H1 (cell line): Measurements from ENCODE around the gene MMP11. TPM values are rescaled to one million over a fixed set of nuclear protein-coding genes. Genes with fewer than 3 reads are reported as not detected.

ENCODE experiments used
- CTCF ChIA-PET: fragments of 300-600 bp; sonication (Branson Sonifier 250); formaldehyde crosslinking; loops from one replicate; lab custom pipeline; 2021; ENCODE audit not compliant: partially characterized antibody; lab: Charles Lee
- POLR2A ChIA-PET: fragments of 300-600 bp; sonication (Branson Sonifier 250); formaldehyde crosslinking; loops from one replicate; lab custom pipeline; 2021; ENCODE audit warnings: inconsistent platforms; ENCODE audit not compliant: partially characterized antibody; lab: Charles Lee
- DNase-seq, 2 experiments: peaks; one replicate each; pipeline versions ENCODE4 v3.0.0 to v3.0.0-alpha.2; 2010 to 2022; ENCODE audit warnings: low spot score in 2 of 2, low read depth in 1 of 2, mixed read lengths in 1 of 2
- FAIRE-seq: peaks from 2 replicates; lab custom pipeline; 2011; peaks lifted over from hg19 to GRCh38; lab: Jason Lieb, UNC
- H2AFZ ChIP-seq: 2 replicates; pipeline ENCODE4 v1.8.1; 2012; ENCODE audit warnings: low read length, inconsistent platforms
- H2AK5ac ChIP-seq: 2 replicates; pipeline ENCODE4 v1.6.1; 2013; ENCODE audit warnings: low read depth, low read length
- H2BK120ac ChIP-seq: replicated peaks from 2 replicates; pipeline ENCODE3; 2013; ENCODE audit warnings: low read depth, low read length, inconsistent platforms
- H2BK12ac ChIP-seq: 2 replicates; pipeline ENCODE4 v1.6.1; 2013; ENCODE audit warnings: low read depth, low read length
- H2BK15ac ChIP-seq: 2 replicates; pipeline ENCODE4 v1.6.1; 2013; ENCODE audit warnings: low read length
- H2BK20ac ChIP-seq: 2 replicates; pipeline ENCODE4 v1.6.1; 2013; ENCODE audit warnings: low read length
- H2BK5ac ChIP-seq: 2 replicates; pipeline ENCODE4 v1.6.1; 2013; ENCODE audit warnings: low read depth, low read length
- H3K14ac ChIP-seq: 2 replicates; pipeline ENCODE4 v1.6.1; 2013; ENCODE audit warnings: inconsistent platforms; ENCODE audit not compliant: insufficient read length
- H3K18ac ChIP-seq: 2 replicates; pipeline ENCODE4 v1.6.1; 2013; ENCODE audit warnings: low read length; ENCODE audit errors: extremely low read depth
- H3K23ac ChIP-seq: 2 replicates; pipeline ENCODE4 v1.6.1; 2013; ENCODE audit warnings: inconsistent platforms; ENCODE audit not compliant: insufficient read length
- H3K23me2 ChIP-seq: 2 replicates; pipeline ENCODE4 v1.6.1; 2013; ENCODE audit warnings: low read depth, low read length
- H3K27ac ChIP-seq: 2 replicates; pipeline ENCODE4 v1.6.1; 2011; ENCODE audit warnings: low read depth, low read length, inconsistent platforms
- H3K27me3 ChIP-seq, 4 experiments: replicated peaks in 1 of 4; 1 replicate in 1 of 4; 2 replicates in 3 of 4; pipeline versions ENCODE4 v1.6.1 to v1.8.1; 2011 to 2013; ENCODE audit warnings: low read length in 3 of 4, mild to moderate bottlenecking in 3 of 4, inconsistent platforms in 2 of 4, mixed read lengths in 2 of 4, moderate library complexity in 1 of 4; ENCODE audit not compliant: control insufficient read depth in 3 of 4, insufficient read depth in 3 of 4; ENCODE audit errors: extremely low read depth in 1 of 4
- H3K36me3 ChIP-seq, 4 experiments: 2 replicates each; pipeline versions ENCODE4 v1.6.1 to v1.8.1; 2011 to 2013; ENCODE audit warnings: mild to moderate bottlenecking in 4 of 4, low read length in 3 of 4, moderate library complexity in 2 of 4, control low read depth in 1 of 4, inconsistent platforms in 1 of 4; ENCODE audit not compliant: insufficient read depth in 4 of 4, control insufficient read depth in 2 of 4
- H3K4ac ChIP-seq: replicated peaks from 2 replicates; pipeline ENCODE3; 2013; ENCODE audit warnings: low read length, low read depth, mixed read lengths, inconsistent platforms; ENCODE audit not compliant: insufficient read length
- H3K4me1 ChIP-seq, 4 experiments: replicated peaks in 1 of 4; 1 replicate in 1 of 4; 2 replicates in 3 of 4; pipeline versions ENCODE4 v1.6.1 to v1.8.1; 2011 to 2013; ENCODE audit warnings: low read length in 3 of 4, inconsistent platforms in 2 of 4, mixed read lengths in 1 of 4; ENCODE audit not compliant: insufficient read depth in 4 of 4, control insufficient read depth in 3 of 4
- H3K4me2 ChIP-seq, 2 experiments: 2 replicates each; pipeline versions ENCODE4 v1.6.1 to v1.8.1; 2011 to 2013; ENCODE audit warnings: low read depth in 2 of 2, low read length in 2 of 2, control low read depth in 1 of 2, inconsistent platforms in 1 of 2, mild to moderate bottlenecking in 1 of 2; ENCODE audit not compliant: insufficient read depth in 1 of 2
- H3K4me3 ChIP-seq, 4 experiments: fragments of 200-600, 300-600 bp in 1 of 4; sonication (generic), shearing (Covaris generic), sonication (Bioruptor Twin) in 1 of 4; 2 replicates each; pipeline versions ENCODE4 v1.5.1 to v1.8.1; 2011 to 2016; ENCODE audit warnings: low read length in 4 of 4, low read depth in 3 of 4, control low read depth in 2 of 4, inconsistent platforms in 2 of 4, mild to moderate bottlenecking in 2 of 4, mixed read lengths in 1 of 4, moderate library complexity in 1 of 4; ENCODE audit not compliant: insufficient read depth in 2 of 4; ENCODE audit errors: extremely low read depth in 1 of 4
- H3K56ac ChIP-seq: replicated peaks from 2 replicates; pipeline ENCODE3; 2013; ENCODE audit warnings: low read depth, mild to moderate bottlenecking, mixed read lengths, low read length, inconsistent platforms; ENCODE audit not compliant: insufficient read length
- H3K79me1 ChIP-seq: 2 replicates; pipeline ENCODE4 v1.6.1; 2013; ENCODE audit warnings: low read depth, low read length, control low read depth
- H3K79me2 ChIP-seq, 2 experiments: 2 replicates each; pipeline versions ENCODE4 v1.6.1 to v1.8.1; 2012 to 2013; ENCODE audit warnings: low read length in 2 of 2, mild to moderate bottlenecking in 2 of 2, inconsistent platforms in 1 of 2; ENCODE audit not compliant: insufficient read depth in 2 of 2, control insufficient read depth in 1 of 2
- H3K9ac ChIP-seq, 4 experiments: replicated peaks in 1 of 4; 1 replicate in 1 of 4; 2 replicates in 3 of 4; pipeline versions ENCODE4 v1.6.1 to v1.8.1; 2011 to 2013; ENCODE audit warnings: low read depth in 3 of 4, low read length in 3 of 4, control low read depth in 2 of 4, mild to moderate bottlenecking in 2 of 4, moderate library complexity in 2 of 4, inconsistent platforms in 1 of 4; ENCODE audit errors: extremely low read depth in 1 of 4
- H3K9me3 ChIP-seq, 2 experiments: 2 replicates each; pipeline versions ENCODE4 v1.6.1 to v1.8.1; 2012 to 2013; ENCODE audit warnings: mild to moderate bottlenecking in 2 of 2, moderate library complexity in 2 of 2, control low read depth in 1 of 2, inconsistent platforms in 1 of 2, low read depth in 1 of 2, low read length in 1 of 2, mixed read lengths in 1 of 2; ENCODE audit not compliant: insufficient read depth in 2 of 2
- H4K20me1 ChIP-seq, 2 experiments: replicated peaks in 1 of 2; 2 replicates each; pipeline versions ENCODE3 to v1.8.1; 2011 to 2013; ENCODE audit warnings: inconsistent platforms in 2 of 2, low read length in 2 of 2, mild to moderate bottlenecking in 1 of 2; ENCODE audit not compliant: insufficient read depth in 2 of 2, control insufficient read depth in 1 of 2
- H4K5ac ChIP-seq: 2 replicates; pipeline ENCODE4 v1.6.1; 2013; ENCODE audit warnings: low read length, low read depth, mixed read lengths, inconsistent platforms; ENCODE audit not compliant: insufficient read length
- H4K8ac ChIP-seq: 2 replicates; pipeline ENCODE4 v1.8.0; 2013; ENCODE audit warnings: mild to moderate bottlenecking, moderate library complexity, low read length, inconsistent platforms; ENCODE audit not compliant: insufficient read depth; ENCODE audit errors: extremely low read depth
- H4K91ac ChIP-seq: replicated peaks from 2 replicates; pipeline ENCODE3; 2013; ENCODE audit warnings: low read length, mixed read lengths, inconsistent platforms; ENCODE audit not compliant: insufficient read length
- BCL11A ChIP-seq, 2 experiments: IDR thresholded peaks; one replicate each; pipeline ENCODE4 v1.6.1; 2011; ENCODE audit warnings: low read depth in 2 of 2, low read length in 2 of 2, mild to moderate bottlenecking in 2 of 2
- BRCA1 ChIP-seq: IDR thresholded peaks from 2 replicates; pipeline ENCODE4 v1.6.1; 2012; ENCODE audit warnings: low read depth, low read length, improper control_type of control experiment
- CEBPB ChIP-seq: IDR thresholded peaks from 2 replicates; pipeline ENCODE4 v1.6.1; 2012; ENCODE audit warnings: low read depth, low read length
- CHD2 ChIP-seq: IDR thresholded peaks from 2 replicates; pipeline ENCODE4 v1.6.1; 2012; ENCODE audit warnings: low read length, improper control_type of control experiment
- CREB1 ChIP-seq: IDR thresholded peaks from 2 replicates; pipeline ENCODE4 v1.6.1; 2012; ENCODE audit warnings: inconsistent platforms
- NANOG ChIP-seq: IDR thresholded peaks from 2 replicates; pipeline ENCODE4 v1.6.1; 2011; ENCODE audit warnings: low read length, low read depth, mild to moderate bottlenecking, inconsistent platforms; ENCODE audit not compliant: insufficient read depth, poor library complexity, severe bottlenecking
- PHF8 ChIP-seq: fragments of 200-600 bp; sonication (generic); conservative IDR thresholded peaks from 2 replicates; pipeline ENCODE4 v1.7.1; 2012; ENCODE audit warnings: low read depth, mild to moderate bottlenecking, inconsistent platforms, low read length, moderate library complexity
- POLR2A ChIP-seq, 2 experiments: IDR thresholded peaks; 1 replicate in 1 of 2; 2 replicates in 1 of 2; pipeline ENCODE4 v1.6.1; 2011; ENCODE audit warnings: low read depth in 2 of 2, low read length in 2 of 2, mild to moderate bottlenecking in 2 of 2; ENCODE audit errors: control extremely low read depth in 1 of 2
- RAD21 ChIP-seq, 2 experiments: IDR thresholded peaks in 1 of 2; conservative IDR thresholded peaks in 1 of 2; 2 replicates each; pipeline ENCODE4 v1.6.1; 2011; ENCODE audit warnings: low read depth in 2 of 2, low read length in 2 of 2, improper control_type of control experiment in 1 of 2, inconsistent platforms in 1 of 2, mild to moderate bottlenecking in 1 of 2, moderate library complexity in 1 of 2
- SIRT6 ChIP-seq: IDR thresholded peaks from one replicate; pipeline ENCODE4 v1.7.1; 2012; ENCODE audit warnings: low read length, inconsistent platforms
- TAF1 ChIP-seq: IDR thresholded peaks from 2 replicates; pipeline ENCODE4 v1.6.1; 2011; ENCODE audit warnings: mild to moderate bottlenecking, low read depth, low read length
- TAF7 ChIP-seq: optimal IDR thresholded peaks from 2 replicates; pipeline ENCODE3; 2011; ENCODE audit warnings: low read depth, mild to moderate bottlenecking, inconsistent platforms, low read length, moderate library complexity, borderline replicate concordance
- WGBS, 2 experiments: shearing (Covaris generic) in 1 of 2; methylation state at CpG; one replicate each; pipeline versions ENCODE4 v1.1.6 to v1.1.7; 2013 to 2015; ENCODE audit warnings: low lambda C conversion rate in 2 of 2, mixed read lengths in 2 of 2, inconsistent platforms in 1 of 2, low coverage in 1 of 2, missing lambda C conversion rate in 1 of 2; ENCODE audit not compliant: insufficient replicate concordance in 2 of 2, insufficient coverage in 1 of 2, insufficient read length in 1 of 2; ENCODE audit errors: extremely low coverage in 1 of 2, missing lambda C conversion rate in 1 of 2; 5-methylcytosine and 5-hydroxymethylcytosine counted together
- polyA plus RNA-seq, 7 experiments: library from polyadenylated mRNA; depleted of rRNA in 3 of 7; stranded (reverse) in 5 of 7; unstranded in 2 of 7; fragments of >200 nt in 5 of 7; fragments of 200-250 nt in 2 of 7; gene quantifications; 1 replicate in 5 of 7; 2 replicates in 1 of 7; 4 replicates in 1 of 7; pipeline versions ENCODE4 v1.2.1 to v1.2.3, GENCODE V29; 2011 to 2013; ENCODE audit warnings: missing spikeins in 2 of 7, mixed read lengths in 2 of 7
- total RNA-seq: library from RNA; stranded (reverse); fragmentation: NEBNext Ultra II Directional; extraction: Animal tissue kit (Norgen Biotek cat#: 25700); gene quantifications from 2 replicates; pipeline ENCODE4 v1.2.1, GENCODE V29; 2021
- TF ChIP-seq, protein P1 (sequence below): IDR thresholded peaks from 2 replicates; pipeline ENCODE4 v1.6.1; 2011; ENCODE audit warnings: low read length, improper control_type of control experiment

The MMP11 gene
- total and polyA plus RNA-seq, 2 of the 8 experiments (the other 6 are each of a cell fraction or from before 2014, with no cell fraction given) = 10.2 to 18.3 TPM

DNA sequence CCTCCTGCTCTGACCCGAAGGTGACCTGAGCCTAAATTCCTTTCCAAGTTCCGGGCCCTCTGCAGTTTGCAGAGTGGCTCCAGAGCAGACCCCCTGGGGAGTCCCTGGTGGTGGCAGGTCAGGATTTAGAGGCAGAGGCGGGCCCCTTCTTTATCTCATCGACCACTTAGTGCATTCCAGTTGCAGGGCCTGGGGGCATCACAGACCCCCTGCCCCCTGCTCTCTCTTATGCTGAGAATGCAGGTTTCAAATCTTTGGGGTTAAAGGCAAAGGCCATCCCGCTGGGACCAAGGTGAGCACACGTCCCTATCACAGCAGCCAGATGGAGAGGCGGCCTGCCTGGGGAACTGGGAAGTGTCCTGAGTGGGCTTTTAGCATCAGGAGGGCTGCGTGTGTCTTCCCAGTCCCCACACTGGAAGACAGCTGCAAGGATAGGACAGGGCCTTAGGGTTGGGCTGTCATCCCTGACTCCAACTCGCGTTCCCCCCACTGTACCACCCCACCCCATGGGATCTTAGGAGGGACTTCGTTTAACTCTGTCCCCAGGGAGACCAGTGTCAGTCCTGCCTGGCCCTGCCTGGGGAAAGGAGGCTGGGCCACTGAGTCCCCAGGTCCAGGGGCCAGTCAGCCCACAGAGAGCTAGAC lies 54.8 kb downstream of the MMP11 start:
- Histone ChIP-seq H3K23ac (no peak overlapping the region), H2AFZ (no peak overlapping the region), H4K5ac (no peak overlapping the region), H2BK12ac (no peak overlapping the region), H2BK120ac (no peak overlapping the region), H4K8ac (peak overlapping the region; percentile 14; the same call in 1 of the 2 replicates), H3K56ac (no peak overlapping the region), H3K9ac (no peak overlapping the region), H3K14ac (no peak overlapping the region), H4K91ac (no peak overlapping the region), H2BK15ac (no peak overlapping the region), H3K4me1 (no peaks in the 10 kb centered on the region), H3K36me3 (peaks cover 11 to 47% (median 22%) of the 10 kb centered on the region in 4 experiments; a peak in 7 of 8 replicates), H3K4ac (no peak overlapping the region), H3K79me1 (peaks cover 2% of the 10 kb centered on the region; the same call in 1 of the 2 replicates), H2BK5ac (no peak overlapping the region), H3K18ac (no peak overlapping the region), H2BK20ac (no peak overlapping the region), H3K9me3 (no peaks in the 10 kb centered on the region), H2AK5ac (no peak overlapping the region), H3K4me2 (no peak overlapping the region), H3K27ac (peak overlapping the region; percentile 43; the same call in 1 of the 2 replicates), H3K27me3 (no peaks in the 10 kb centered on the region; a peak in 1 of 7 replicates), H3K4me3 (no peak overlapping the region), H3K79me2 (no peaks in the 10 kb centered on the region; a peak in 1 of 4 replicates), H4K20me1 (peaks cover 2 to 10% of the 10 kb centered on the region in 2 experiments), H3K23me2 (no peaks in the 10 kb centered on the region)
- no peak for DNase-seq
- FAIRE-seq = no peak
- CTCF ChIA-PET = interaction anchor here (0.6 to 2.5 kb wide), 3 partner anchors 18 to 694 kb away, joined by 3 to 14 read pairs (median 11); no protein-coding TSS in a partner anchor
- TF ChIP-seq CHD2 (no peak), BRCA1 (no peak), CEBPB (no peak), SIRT6 (no peak), RAD21 (IDR thresholded peaks at IDR 0.05 in 1 of 2, conservative IDR thresholded peaks at IDR 0.05 in 1 of 2; ENCODE audit: low read depth in 2 of 2, low read length in 2 of 2) (no peak), PHF8 (no peak), TAF7 (no peak), NANOG (no peak), POLR2A (IDR thresholded peaks at IDR 0.05; ENCODE audit: control extremely low read depth in 1 of 2, low read depth in 2 of 2, low read length in 2 of 2) (no peak), TAF1 (no peak), BCL11A (IDR thresholded peaks at IDR 0.05; ENCODE audit: low read depth in 2 of 2, low read length in 2 of 2) (no peak), CREB1 (no peak)
- TF ChIP-seq, protein P1, sequence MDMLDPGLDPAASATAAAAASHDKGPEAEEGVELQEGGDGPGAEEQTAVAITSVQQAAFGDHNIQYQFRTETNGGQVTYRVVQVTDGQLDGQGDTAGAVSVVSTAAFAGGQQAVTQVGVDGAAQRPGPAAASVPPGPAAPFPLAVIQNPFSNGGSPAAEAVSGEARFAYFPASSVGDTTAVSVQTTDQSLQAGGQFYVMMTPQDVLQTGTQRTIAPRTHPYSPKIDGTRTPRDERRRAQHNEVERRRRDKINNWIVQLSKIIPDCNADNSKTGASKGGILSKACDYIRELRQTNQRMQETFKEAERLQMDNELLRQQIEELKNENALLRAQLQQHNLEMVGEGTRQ = no peak
- WGBS, 2 experiments = 94% methylated on average over 11 of the region's 11 CpGs; no CpG with 5 or more reads in 1 of the 2 experiments
- POLR2A ChIA-PET = no interaction called here
